GM19372 (cell line): ENCODE results near the gene CELF4.
"Not testable (repeated sequence)": the region's sequence is repeated elsewhere in the genome, so short reads cannot be mapped to it uniquely, and the experiment has no call there.

Experiments used
- ATAC-seq: cut with Tn5 transposase; IDR thresholded peaks from one replicate; pipeline ENCODE4 v1.9.1; 2021; ENCODE audit warnings: mild to moderate bottlenecking, low read depth, moderate library complexity; ENCODE audit not compliant: unreplicated experiment

Gene CELF4

DNA sequence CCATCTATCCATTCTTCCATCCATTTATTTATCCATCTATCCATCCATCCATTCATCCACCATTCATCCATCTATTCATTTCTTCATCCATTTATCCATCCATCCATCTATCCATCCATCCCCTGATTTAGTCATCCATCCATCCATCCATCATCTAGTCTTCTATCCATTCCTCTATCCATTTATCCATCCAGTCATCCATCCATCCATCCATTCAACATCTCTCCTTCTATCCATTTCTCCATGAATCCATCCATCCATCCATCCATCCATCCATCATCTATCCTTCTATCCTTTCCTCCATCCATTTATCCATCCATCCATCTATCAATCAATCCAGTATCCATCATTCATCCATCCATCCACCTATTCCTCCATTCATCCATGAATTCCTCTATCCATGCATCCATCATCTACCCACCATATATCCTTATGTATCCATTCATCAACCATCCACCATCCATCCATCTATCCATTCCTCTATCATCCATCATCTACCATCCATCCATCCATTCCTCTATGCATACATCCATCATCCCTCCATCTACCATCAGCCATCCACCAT lies 185.0 kb downstream of the CELF4 start:
- no peak for ATAC-seq

GRCh38 chr18:37378336-37379010 lies 187.1 kb downstream of the CELF4 start:
- ATAC-seq = no peak

DNA sequence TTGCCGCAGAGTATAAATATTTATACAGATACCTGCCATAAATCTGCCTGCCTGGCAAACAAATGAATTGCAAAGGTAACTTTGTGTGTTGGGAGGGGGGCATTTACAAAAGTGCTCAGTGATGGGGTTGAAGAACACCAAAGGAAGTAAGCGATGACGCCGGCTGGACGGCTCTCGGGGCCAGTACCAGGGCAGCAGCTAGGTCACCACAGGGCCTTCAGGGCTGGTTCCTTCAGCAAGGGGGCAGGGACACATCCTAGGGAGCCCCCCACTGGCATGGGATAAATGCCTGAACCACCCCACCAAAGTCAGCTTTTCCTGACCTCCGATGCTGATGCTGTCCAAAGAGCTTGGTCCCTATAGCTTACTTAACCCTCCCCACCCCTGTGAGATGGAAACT lies 190.4 kb downstream of the CELF4 start:
- ATAC-seq = no peak

DNA sequence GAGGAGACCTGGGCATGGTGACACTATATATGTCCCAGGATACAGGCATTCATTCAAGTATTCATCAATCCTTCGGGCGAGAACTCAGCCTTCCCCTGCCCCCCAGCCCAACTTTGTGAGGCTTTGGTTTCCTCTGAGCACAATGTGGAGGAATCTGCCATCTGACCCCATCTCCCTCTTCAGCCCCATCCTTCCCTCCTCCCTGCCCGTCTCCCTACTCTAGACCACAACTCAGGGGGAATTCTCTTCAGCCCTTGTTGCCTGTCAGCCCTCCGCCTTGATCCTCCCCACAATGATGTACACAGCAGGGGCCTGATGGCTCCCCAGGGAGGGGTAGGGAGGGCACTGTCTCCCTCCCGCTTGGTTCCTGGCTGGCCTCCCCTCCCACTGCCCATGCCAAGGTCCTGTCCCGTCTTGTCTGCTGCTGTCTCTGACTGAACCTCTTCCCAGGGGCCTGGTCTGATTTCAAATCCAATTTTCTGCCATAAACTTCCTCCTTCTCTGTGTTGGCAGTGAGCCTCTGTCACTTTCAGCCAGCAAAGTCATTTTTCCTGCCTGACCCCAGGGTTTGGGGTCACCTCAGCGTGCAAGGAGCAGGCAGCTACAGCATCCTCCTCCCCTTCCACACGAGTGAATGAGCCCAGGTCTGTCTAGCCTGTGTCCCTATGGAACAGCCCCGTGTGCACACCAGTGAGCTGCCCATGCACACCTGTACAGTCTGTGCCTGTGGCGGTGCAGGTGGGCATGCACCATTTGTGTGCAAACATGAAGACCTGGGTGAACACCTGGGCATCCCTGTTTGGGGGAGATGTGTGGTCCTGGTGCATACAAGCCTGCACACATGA lies 197.3 kb downstream of the CELF4 start:
- no peak for ATAC-seq

- no peak for ATAC-seq
Observed at GRCh38 chr18:37364237-37364636, 201.4 kb downstream of the CELF4 start.

GRCh38 chr18:37362158-37362890 lies 203.3 kb downstream of the CELF4 start:
- ATAC-seq = no peak

DNA sequence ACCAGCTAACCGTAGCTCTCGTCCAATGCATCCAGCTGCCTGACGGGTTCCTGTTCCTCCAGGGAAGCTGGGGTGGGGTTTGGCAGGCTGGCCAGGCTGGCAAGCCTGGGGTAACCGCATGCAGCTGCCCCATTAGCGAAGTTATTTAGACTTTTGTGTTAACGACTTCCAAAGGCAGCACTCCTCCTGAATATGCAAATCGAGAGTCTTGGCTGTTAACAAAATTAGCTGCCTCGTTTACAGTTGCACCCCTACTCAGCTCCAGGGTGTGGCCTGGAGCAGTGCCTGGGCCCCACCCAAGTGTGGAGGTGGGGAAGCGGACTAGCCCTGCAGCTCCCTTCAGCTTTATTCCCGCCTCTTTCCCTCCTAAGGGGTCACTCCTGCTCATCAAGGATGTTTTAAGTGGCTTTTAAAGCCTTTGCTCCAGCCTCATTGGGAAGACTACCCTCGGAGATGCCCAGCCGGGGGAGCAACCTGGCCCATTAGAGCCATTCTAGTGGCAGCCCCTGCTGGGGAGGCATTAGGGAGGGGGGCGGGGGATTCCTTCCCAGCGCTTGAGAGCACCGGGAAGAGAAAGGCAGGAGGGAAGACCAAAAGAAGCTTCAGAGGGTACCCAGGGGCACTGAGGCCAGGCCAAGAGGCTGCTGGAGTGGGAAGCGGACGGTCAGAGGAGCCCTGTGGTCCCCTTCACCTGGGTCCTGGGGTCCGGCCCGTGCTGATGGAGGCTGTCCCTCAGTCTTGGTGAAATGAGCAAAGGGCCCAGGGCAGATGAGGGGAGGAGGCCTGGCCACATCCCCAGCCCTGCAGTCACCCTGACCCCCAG lies 204.1 kb downstream of the CELF4 start:
- ATAC-seq = no peak

DNA sequence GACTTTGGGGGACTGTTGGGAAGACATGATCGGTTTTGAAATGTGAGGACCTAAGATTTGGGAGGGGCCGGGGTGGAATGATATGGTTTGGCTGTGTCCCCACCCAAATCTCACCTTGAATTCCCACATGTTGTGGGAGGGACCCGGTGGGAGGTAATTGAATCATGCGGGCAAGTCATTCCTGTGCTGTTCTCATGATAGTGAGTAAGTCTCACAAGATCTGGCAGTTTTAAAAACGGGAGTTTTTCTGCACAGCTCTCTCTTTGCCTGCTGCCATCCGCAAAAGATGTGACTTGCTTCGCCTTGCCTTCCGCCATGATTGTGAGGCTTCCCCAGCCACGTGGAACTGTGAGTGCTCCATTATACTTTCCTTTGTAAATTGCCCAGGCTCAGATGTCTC lies 207.5 kb downstream of the CELF4 start:
- not testable (repeated sequence) for ATAC-seq

- ATAC-seq = no peak
Observed at GRCh38 chr18:37355772-37356171, 209.8 kb downstream of the CELF4 start.

DNA sequence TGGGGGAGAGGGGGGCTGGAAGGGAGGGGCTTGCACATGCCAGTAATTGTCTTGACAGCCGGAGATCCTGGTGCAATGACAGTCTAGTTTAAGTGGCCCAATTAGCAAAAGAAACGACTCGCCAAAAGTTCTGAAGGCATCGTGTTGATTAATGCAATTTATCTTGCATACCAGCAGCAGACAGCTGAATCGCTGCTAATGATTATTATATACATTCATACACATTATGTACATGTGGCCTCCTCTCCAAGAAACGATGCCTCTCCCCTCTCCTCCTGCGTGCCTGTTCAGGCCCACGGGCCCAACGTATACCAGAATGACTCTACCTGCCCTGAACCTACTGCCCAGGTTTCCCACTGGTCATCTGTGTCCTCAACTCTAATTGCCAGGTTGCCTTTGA lies 214.5 kb downstream of the CELF4 start:
- ATAC-seq = no peak

- ATAC-seq = no peak
Observed at GRCh38 chr18:37348729-37349128, 216.9 kb downstream of the CELF4 start.

GRCh38 chr18:37346048-37346447 lies 219.6 kb downstream of the CELF4 start:
- ATAC-seq = no peak

DNA sequence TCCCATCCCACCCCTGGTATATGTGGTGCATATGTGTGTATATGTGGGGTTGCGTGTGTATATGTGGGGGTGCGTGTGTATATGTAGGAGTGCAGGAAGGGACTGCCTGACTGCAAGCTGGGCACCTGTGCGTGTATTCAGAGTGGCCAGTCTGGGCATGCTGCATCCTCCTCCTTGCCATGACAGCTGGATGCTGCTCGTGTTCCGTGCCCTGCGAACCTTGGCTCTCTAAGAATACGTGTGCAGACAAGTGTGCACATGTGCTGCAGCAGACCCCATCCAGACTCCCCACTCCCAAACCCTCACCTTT lies 222.1 kb downstream of the CELF4 start:
- ATAC-seq = no peak

GRCh38 chr18:37341473-37342086 lies 224.0 kb downstream of the CELF4 start:
- no peak for ATAC-seq

GRCh38 chr18:37341016-37341415 lies 224.6 kb downstream of the CELF4 start:
- no peak for ATAC-seq

DNA sequence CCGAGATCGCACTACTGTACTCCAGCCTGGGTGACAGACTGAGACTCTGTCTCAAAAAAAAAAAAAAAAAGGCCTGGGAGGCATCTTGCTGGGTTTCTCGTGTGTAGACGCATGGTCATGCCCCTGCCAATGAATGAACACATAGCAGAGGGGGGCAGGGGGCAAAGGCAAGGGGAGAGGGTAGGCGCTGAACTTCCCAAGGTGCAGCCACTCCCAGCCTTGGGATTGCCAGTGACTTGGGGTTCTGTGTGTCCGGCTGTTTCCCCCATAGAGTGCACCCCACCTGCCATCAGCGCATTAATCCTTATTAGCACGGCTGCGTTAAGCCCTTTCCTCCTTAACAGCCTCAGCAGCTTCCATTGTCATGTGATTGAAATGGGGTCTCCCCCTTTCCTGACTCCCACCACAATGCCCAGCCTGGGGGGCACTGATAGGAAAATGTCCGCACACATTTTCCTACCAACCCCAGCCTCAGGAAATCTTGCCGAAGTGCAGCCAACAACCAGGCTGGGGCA lies 225.8 kb downstream of the CELF4 start:
- no peak for ATAC-seq

DNA sequence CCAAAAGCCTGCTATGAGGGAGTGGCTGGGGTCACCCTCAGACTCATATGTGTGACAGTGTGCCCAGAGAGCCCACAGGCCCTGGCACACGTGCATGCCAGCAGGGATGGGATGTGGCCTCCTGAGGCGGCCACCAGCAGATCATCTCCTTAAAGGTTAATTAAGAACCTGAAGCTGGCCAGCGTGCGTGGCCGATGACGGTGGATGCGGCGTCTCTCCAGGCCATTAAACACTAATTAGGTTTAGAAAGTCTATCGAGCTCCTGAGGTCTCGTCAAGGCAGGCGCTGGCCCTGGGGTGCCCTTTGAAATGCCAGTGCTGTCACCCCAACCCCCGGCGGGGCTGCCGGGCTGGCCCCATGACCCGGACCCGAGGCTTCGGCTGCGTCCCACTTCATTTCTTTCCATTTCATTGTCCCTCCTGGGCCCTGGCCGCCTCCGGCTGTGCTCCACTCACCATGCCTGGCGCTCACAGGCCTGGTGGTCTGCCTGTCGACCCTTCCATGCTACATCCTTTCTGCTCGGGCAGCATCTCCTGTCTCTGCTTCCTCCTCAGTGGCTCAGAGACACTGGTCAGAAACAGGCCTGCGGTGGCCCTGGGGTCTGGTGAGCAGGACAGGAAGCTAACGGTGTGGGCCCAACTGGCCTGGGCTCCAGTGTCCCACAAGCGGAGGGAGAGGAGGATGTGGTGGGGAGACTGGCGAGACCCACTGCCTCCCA lies 228.9 kb downstream of the CELF4 start:
- ATAC-seq = no peak

- ATAC-seq = no peak
Observed at GRCh38 chr18:37335409-37335736, 230.2 kb downstream of the CELF4 start.
